OCI-LY1 (cell line): ENCODE measurements around the gene CPNE7.

Experiments used
- H2AFZ ChIP-seq: fragments of 200-600 bp; sonication (generic), shearing (Covaris generic); 2 replicates; pipeline ENCODE4 v1.6.0; 2014; ENCODE audit warnings: antibody characterized with exemption, mild to moderate bottlenecking, low read length
- H3F3A ChIP-seq: fragments of 200-600 bp; sonication (generic), shearing (Covaris generic); 2 replicates; pipeline ENCODE4 v1.6.0; 2014; ENCODE audit warnings: mild to moderate bottlenecking, antibody characterized with exemption, low read length, moderate library complexity; ENCODE audit not compliant: insufficient read depth
- H3K27ac ChIP-seq: fragments of 200-600 bp; sonication (generic); 2 replicates; pipeline ENCODE4 v1.5.1; 2014; ENCODE audit warnings: low read length, mixed run types, mild to moderate bottlenecking, low read depth; ENCODE audit not compliant: poor library complexity, severe bottlenecking
- H3K27me3 ChIP-seq: fragments of 200-600 bp; sonication (generic); 2 replicates; pipeline ENCODE4 v1.6.0; 2014; ENCODE audit warnings: antibody characterized with exemption, mild to moderate bottlenecking, low read length, moderate library complexity; ENCODE audit not compliant: insufficient read depth
- H3K36me3 ChIP-seq: fragments of 200-600 bp; sonication (generic); 2 replicates; pipeline ENCODE4 v1.6.1; 2014; ENCODE audit warnings: mild to moderate bottlenecking, antibody characterized with exemption, low read length, moderate library complexity, mixed read lengths; ENCODE audit not compliant: insufficient read depth
- H3K4me1 ChIP-seq: fragments of 200-600 bp; sonication (generic); 2 replicates; pipeline ENCODE4 v1.5.1; 2014; ENCODE audit warnings: mild to moderate bottlenecking, low read length, moderate library complexity; ENCODE audit not compliant: insufficient read depth, severe bottlenecking
- H3K4me2 ChIP-seq: fragments of 200-600 bp; sonication (generic), shearing (Covaris generic); 2 replicates; pipeline ENCODE4 v1.6.1; 2014; ENCODE audit warnings: low read length
- H3K4me3 ChIP-seq: fragments of 200-600 bp; sonication (generic); 2 replicates; pipeline ENCODE4 v1.5.1; 2014; ENCODE audit warnings: low read length, low read depth, mild to moderate bottlenecking, mixed read lengths; ENCODE audit not compliant: poor library complexity, severe bottlenecking
- H3K79me2 ChIP-seq: fragments of 200-600 bp; shearing (Covaris generic); 2 replicates; pipeline ENCODE4 v1.6.1; 2016; ENCODE audit warnings: mixed run types, low read length, mixed read lengths; ENCODE audit not compliant: insufficient read depth
- H3K9ac ChIP-seq: fragments of 200-600 bp; sonication (generic), shearing (Covaris generic); 2 replicates; pipeline ENCODE4 v1.6.1; 2014; ENCODE audit warnings: mild to moderate bottlenecking, low read length, mixed read lengths
- H3K9me2 ChIP-seq: fragments of 200-600 bp; sonication (generic), shearing (Covaris generic); 2 replicates; pipeline ENCODE4 v1.6.1; 2014; ENCODE audit warnings: low read depth, mild to moderate bottlenecking, low read length, mixed read lengths
- H3K9me3 ChIP-seq: fragments of 200-600 bp; shearing (Covaris generic); 2 replicates; pipeline ENCODE4 v1.6.1; 2014; ENCODE audit warnings: low read length, mixed read lengths
- H4K20me1 ChIP-seq: fragments of 200-600 bp; sonication (generic), shearing (Covaris generic); 2 replicates; pipeline ENCODE4 v1.6.0; 2016; ENCODE audit warnings: mild to moderate bottlenecking, low read length; ENCODE audit not compliant: insufficient read depth
- CTCF ChIP-seq: fragments of 200-600 bp; sonication (generic), shearing (Covaris generic); IDR thresholded peaks from 2 replicates; pipeline ENCODE4 v1.5.1; 2017; ENCODE audit warnings: mild to moderate bottlenecking, antibody characterized with exemption, low read length, moderate library complexity, mixed read lengths
- EZH2 ChIP-seq: fragments of 200-600 bp; sonication (generic), shearing (Covaris generic); IDR thresholded peaks from 2 replicates; pipeline ENCODE4 v1.8.0; 2017; ENCODE audit warnings: borderline replicate concordance, mixed run types, mild to moderate bottlenecking, antibody characterized with exemption, low read length, moderate library complexity, mixed read lengths

The CPNE7 gene

GRCh38 chr16:89616623-89617022 lies 41.1 kb downstream of the CPNE7 start:
- Histone ChIP-seq H3K9me2 (no peaks in the 10 kb centered on the region), H3K27ac (no peak overlapping the region), H3K4me2 (peak overlapping the region; percentile 21; the same call in 1 of the 2 replicates), H4K20me1 (no peaks in the 10 kb centered on the region), H3K9me3 (no peaks in the 10 kb centered on the region), H2AFZ (no peak overlapping the region), H3K27me3 (peaks cover 4% of the 10 kb centered on the region; the same call in 1 of the 2 replicates), H3F3A (no peaks in the 10 kb centered on the region), H3K4me1 (peaks cover 7% of the 10 kb centered on the region), H3K36me3 (no peaks in the 10 kb centered on the region), H3K9ac (no peak overlapping the region), H3K79me2 (no peaks in the 10 kb centered on the region), H3K4me3 (no peak overlapping the region)
- TF ChIP-seq CTCF = no peak
- TF ChIP-seq EZH2 = no peak

GRCh38 chr16:89617036-89617435 lies 41.5 kb downstream of the CPNE7 start:
- H3K27me3 ChIP-seq = peaks cover 4% of the 10 kb centered on the region; the same call in 1 of the 2 replicates
- H4K20me1 ChIP-seq = no peaks in the 10 kb centered on the region
- no peaks in the 10 kb centered on the region for H3K36me3 ChIP-seq
- H2AFZ ChIP-seq = no peak overlapping the region
- no peaks in the 10 kb centered on the region for H3K79me2 ChIP-seq
- no peak for TF ChIP-seq EZH2
- no peak for TF ChIP-seq CTCF
- H3K4me3 ChIP-seq = no peak overlapping the region
- H3K9me2 ChIP-seq = no peaks in the 10 kb centered on the region
- no peak overlapping the region for H3K4me2 ChIP-seq
- no peak overlapping the region for H3K9ac ChIP-seq
- H3K9me3 ChIP-seq = no peaks in the 10 kb centered on the region
- peaks cover 7% of the 10 kb centered on the region for H3K4me1 ChIP-seq
- no peaks in the 10 kb centered on the region for H3F3A ChIP-seq
- H3K27ac ChIP-seq = no peak overlapping the region

GRCh38 chr16:89618109-89618998 lies 42.8 kb downstream of the CPNE7 start:
- Histone ChIP-seq H2AFZ (no peak overlapping the region), H3F3A (no peaks in the 10 kb centered on the region), H3K27ac (no peak overlapping the region), H3K27me3 (no peaks in the 10 kb centered on the region), H4K20me1 (no peaks in the 10 kb centered on the region), H3K4me3 (no peak overlapping the region), H3K9me3 (no peaks in the 10 kb centered on the region), H3K36me3 (no peaks in the 10 kb centered on the region), H3K9me2 (no peaks in the 10 kb centered on the region), H3K4me2 (no peak overlapping the region), H3K9ac (no peak overlapping the region), H3K79me2 (no peaks in the 10 kb centered on the region), H3K4me1 (peaks cover 7% of the 10 kb centered on the region)
- TF ChIP-seq CTCF = no peak
- no peak for TF ChIP-seq EZH2
